Motor neuron (in vitro differentiated cells): Measurements from ENCODE around the gene EPN3. TPM values are rescaled to one million over a fixed set of nuclear protein-coding genes. Genes with fewer than 3 reads are reported as not detected.

Source experiments
- ATAC-seq, 8 experiments: fragments of 200-7000 bp; cut with Tn5 transposase; replicated peaks in 6 of 8; 2 replicates each; pipeline ENCODE4 v1.8.0; 2021; ENCODE audit warnings: mild to moderate bottlenecking in 8 of 8, moderate library complexity in 8 of 8
- H3K27ac ChIP-seq, 2 donors: fragments of 250-450 bp; sonication (Bioruptor Pico); 2 replicates each; pipeline ENCODE4 v1.9.0; 2021; ENCODE audit warnings: antibody characterized with exemption in 2 of 2, mild to moderate bottlenecking in 2 of 2, moderate library complexity in 1 of 2
- H3K4me1 ChIP-seq, 2 donors: fragments of 250-450 bp; sonication (Bioruptor Pico); replicated peaks in 1 of 2; 2 replicates each; pipeline ENCODE4 v1.6.1; 2021; ENCODE audit warnings: antibody characterized with exemption in 2 of 2, mild to moderate bottlenecking in 2 of 2, moderate library complexity in 1 of 2
- H3K4me3 ChIP-seq, 5 donors: fragments of 250-450 bp; sonication (Bioruptor Pico); 2 replicates each; pipeline ENCODE4 v1.9.0; 2021; ENCODE audit warnings: antibody characterized with exemption in 5 of 5, mild to moderate bottlenecking in 5 of 5, moderate library complexity in 4 of 5
- WGBS, 10 experiments: fragments of 450-650 bp; shearing (Covaris generic); methylation state at CpG; one replicate each; pipeline ENCODE4 v1.0.0; 2022; 5-methylcytosine and 5-hydroxymethylcytosine counted together
- in situ Hi-C, 9 experiments: fragments of 400-800 bp; cut with MboI; loops; one replicate each; pipeline ENCODE4 v1.15.0; 2021; ENCODE audit warnings: low sequenced_read_pairs in 9 of 9, low pct_unique_long_range_greater_than_20kb in 2 of 9; ENCODE audit not compliant: unreplicated experiment in 9 of 9
- total RNA-seq, 8 experiments: library from RNA; unstranded; fragments of 300-600 nt; gene quantifications; 2 replicates each; pipeline versions ENCODE4 v1.2.3 to v1.2.4, GENCODE V29; 2022

The EPN3 gene
- total RNA-seq, 8 experiments from 2014 or later = 0.16 to 0.90 (median 0.54) TPM

DNA sequence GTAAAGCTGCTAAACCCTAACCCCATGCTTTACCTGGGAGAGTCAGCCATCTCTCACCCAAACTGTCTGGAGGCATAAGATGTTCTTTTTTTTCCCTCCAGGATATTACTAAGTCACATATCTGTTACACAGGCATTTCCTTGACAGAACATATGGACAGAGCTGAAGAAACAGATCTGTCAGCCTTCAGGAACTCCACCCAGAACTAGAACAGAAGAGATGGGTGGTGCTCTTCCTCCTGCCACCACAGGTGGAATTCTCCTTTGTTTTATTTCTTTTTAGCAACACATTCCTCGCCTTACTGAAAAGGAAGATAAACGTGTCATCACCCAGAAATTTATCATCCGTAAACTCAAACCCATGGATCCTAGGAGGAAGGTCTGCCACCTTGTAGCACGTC is 15.5 kb upstream of the EPN3 start:
- Histone ChIP-seq H3K27ac (no peak overlapping the region), H3K4me3 (no peak overlapping the region), H3K4me1 (no peaks in the 10 kb centered on the region)
- 6 to 100% (median 76%) methylated on average over 1 to 3 of the region's 4 CpGs; no CpG with 5 or more reads in 3 of the 10 experiments for WGBS, 10 experiments
- in situ Hi-C loops = no loop called here
- ATAC-seq = peak in 2 of 8 experiments; percentile 20 to 56

DNA sequence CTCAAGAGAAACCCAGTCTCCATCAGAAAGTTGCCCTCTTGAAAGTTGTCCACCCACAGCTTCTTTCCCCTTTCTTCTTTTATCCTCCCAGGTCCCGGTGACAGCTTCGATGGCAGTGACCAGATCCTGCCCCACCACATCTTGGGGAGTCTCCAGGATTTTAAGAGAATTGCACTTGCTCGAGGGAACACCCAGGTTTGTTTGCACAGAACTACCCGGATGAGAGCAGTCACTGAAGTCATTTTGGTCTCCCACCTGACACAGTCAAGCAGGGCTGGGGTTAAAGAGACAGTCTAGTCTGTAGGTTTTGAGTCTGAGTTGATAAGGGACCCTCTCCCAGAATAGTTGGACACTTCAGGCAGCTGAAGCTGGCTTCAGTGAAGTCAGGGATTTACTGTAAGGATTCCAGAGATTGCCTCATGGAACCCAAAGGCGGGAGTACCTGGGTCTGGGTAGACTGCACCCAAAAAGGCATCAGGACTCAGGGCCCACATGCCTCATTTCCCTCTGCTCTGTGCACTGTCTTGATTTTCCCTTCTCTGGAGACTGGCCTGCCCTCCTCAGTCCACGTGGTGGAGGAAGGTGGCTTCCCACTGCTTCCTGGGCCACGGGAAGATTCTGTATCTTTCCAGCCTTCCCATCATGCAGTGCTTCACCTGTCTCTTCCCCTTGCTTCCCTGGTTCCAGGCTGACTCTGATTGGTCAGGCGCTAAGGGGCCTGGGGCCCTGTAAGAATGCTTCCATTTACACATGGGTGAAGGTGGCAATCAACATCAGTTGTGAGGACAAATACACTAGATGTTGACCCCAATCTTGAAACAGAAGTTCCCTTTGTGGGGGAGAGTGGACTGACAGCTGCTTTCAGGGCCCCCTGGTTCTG is 14.8 kb upstream of the EPN3 start:
- Histone ChIP-seq H3K4me3 (no peak overlapping the region), H3K4me1 (no peaks in the 10 kb centered on the region), H3K27ac (no peak overlapping the region)
- in situ Hi-C loops = no loop called here
- no peak for ATAC-seq
- 57 to 100% (median 72%) methylated on average over 1 to 6 of the region's 8 CpGs; no CpG with 5 or more reads in 1 of the 10 experiments for WGBS, 10 experiments

DNA sequence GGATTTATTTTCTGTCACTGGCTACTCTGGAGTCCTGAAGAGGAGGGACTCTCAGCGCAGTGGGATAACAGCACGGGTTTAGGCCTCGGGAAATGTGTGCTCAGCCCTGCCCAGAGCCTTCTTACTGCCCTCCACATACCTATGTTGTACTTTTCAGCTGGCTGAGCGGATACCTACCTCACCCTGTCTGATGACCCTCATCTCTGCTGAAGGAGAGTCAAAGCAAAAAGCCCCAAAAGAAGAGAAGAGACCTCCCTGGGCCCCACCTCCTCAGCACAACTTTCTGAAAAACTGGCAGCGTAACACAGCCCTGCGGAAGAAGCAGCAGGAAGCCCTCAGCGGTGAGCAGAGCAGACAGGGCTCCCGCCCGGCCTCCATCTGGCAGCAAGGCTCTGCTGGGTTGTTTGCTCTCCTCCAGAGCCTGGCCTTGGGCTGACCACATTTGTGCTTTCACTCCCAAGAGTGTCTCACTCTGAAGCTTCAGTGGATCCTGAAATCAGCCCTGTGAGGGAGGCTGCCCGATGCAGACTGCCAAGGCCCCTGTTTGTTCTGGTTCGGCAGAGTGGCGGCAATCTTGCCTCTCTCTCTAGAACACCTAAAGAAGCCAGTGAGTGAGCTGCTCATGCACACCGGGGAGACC is 14.0 kb upstream of the EPN3 start:
- no peaks in the 10 kb centered on the region for H3K4me1 ChIP-seq
- no peak overlapping the region for H3K4me3 ChIP-seq
- in situ Hi-C loops = no loop called here
- WGBS, 10 experiments = 70 to 100% (median 81%) methylated on average over 1 to 7 of the region's 13 CpGs; no CpG with 5 or more reads in 2 of the 10 experiments
- ATAC-seq = peak in 3 of 8 experiments; percentile 34 to 67 (median 52)
- H3K27ac ChIP-seq = no peak overlapping the region

DNA sequence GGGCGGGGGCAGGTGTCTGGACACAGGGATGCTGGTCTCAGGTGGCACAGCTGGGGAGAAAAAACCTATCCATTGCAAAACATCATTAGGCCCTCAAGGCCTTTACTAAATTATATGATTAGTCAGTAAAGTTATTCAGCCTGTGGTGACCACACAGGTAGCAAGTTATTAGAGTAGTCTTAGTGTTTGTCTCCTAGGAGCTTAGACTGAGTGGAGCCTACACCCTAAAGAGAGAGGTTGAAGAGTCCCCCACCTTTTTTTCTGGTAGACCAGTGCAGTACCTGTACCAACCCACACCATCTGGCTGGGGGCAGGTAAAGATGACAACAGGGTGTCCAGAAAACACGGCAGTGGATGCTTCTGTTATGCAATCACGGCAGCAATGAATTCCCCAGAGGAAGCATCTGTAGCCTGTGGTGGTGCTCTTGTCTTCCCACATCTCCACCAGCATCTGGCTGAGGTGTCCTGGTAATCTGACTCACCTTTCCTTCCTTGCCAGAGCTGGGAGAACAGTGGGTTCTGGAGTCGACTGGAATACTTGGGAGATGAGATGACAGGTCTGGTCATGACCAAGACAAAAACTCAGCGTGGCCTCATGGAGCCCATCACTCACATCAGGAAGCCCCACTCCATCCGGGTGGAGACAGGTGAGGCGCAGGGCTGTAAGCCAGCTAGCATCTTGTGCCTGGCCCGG is 13.2 kb upstream of the EPN3 start:
- 53 to 94% (median 80%) methylated on average over 2 to 7 of the region's 8 CpGs; no CpG with 5 or more reads in 5 of the 10 experiments for WGBS, 10 experiments
- no peak overlapping the region for H3K27ac ChIP-seq

DNA sequence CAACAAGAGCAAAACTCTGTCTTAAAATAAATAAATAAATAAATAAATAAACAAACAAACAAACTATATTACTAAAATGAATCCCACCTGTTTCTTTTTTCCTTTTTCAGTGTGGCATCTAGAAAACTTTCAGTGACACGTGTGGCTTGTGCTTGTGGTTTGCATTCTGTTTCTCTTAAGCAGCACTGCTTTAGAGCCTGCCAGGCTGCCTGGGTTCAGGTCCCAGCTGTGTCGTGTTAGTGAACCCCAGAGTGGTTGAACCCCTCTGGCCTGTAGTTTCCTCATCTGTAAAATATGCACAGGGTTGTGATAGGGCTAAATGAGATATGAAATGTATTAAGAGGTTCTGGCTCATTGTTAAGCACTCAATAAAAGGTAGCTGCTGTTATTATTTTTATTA is 12.1 kb upstream of the EPN3 start:
- H3K4me1 ChIP-seq = no peaks in the 10 kb centered on the region
- in situ Hi-C loops = no loop called here
- WGBS, 10 experiments = 50 to 100% (median 71%) methylated on average over 1 to 2 of the region's 2 CpGs; no CpG with 5 or more reads in 3 of the 10 experiments
- no peak overlapping the region for H3K27ac ChIP-seq
- H3K4me3 ChIP-seq = no peak overlapping the region
- no peak for ATAC-seq

More for the DNA sequence above, 13.2 kb upstream of the EPN3 start:
- no peak for ATAC-seq
- Histone ChIP-seq H3K4me1 (no peaks in the 10 kb centered on the region), H3K4me3 (no peak overlapping the region)
- in situ Hi-C loops = no loop called here

DNA sequence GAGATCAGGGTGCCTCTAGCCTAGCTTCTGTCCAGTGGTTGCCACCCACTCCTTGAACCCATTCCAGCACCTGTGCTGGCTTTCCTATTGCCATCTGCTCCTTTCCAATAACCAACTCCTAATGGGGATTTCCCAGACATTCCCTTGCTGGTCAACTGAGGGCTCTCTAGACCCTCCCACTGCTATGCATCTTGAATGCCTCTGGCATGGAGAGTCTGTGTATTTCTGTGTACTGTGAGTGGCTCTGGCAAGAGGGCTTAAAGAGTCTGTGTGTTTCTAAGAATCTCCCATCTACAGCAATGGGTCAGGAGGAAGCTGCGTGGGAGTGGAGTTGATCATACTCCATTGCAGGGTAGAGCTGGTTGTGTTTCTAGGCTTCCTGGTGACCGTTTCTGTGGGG is 11.0 kb upstream of the EPN3 start:
- no peak overlapping the region for H3K4me3 ChIP-seq
- in situ Hi-C loops = no loop called here

DNA sequence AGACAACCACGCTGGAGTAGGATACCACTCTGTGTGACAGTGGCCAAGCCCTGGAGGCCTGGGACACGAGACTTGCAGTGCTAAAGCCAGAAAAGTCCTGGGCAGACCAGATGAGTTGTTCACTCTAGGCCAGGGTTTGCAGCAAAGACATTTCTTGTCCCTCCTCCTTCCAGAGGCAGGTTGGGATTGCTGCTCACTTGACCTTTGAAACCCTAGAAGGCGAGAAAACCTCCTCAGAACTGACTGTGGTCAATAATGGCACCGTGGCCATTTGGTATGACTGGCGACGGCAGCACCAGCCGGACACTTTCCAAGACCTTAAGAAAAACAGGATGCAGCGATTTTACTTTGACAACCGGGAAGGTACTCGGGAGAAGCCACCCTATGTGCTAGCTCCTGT is 9.8 kb upstream of the EPN3 start:
- in situ Hi-C loops = no loop called here
- Histone ChIP-seq H3K27ac (no peak overlapping the region), H3K4me1 (no peaks in the 10 kb centered on the region), H3K4me3 (no peak overlapping the region)
- WGBS, 10 experiments = 40 to 100% (median 89%) methylated on average over 1 to 8 of the region's 10 CpGs; no CpG with 5 or more reads in 2 of the 10 experiments
- no peak for ATAC-seq

More for the DNA sequence above, 11.0 kb upstream of the EPN3 start:
- peak in 4 of 8 experiments; percentile 38 to 85 (median 56) for ATAC-seq
- WGBS, 10 experiments = 40 to 100% (median 67%) methylated on average over 1 to 2 of the region's 2 CpGs; no CpG with 5 or more reads in 5 of the 10 experiments
- Histone ChIP-seq H3K27ac (no peak overlapping the region), H3K4me1 (no peaks in the 10 kb centered on the region)

DNA sequence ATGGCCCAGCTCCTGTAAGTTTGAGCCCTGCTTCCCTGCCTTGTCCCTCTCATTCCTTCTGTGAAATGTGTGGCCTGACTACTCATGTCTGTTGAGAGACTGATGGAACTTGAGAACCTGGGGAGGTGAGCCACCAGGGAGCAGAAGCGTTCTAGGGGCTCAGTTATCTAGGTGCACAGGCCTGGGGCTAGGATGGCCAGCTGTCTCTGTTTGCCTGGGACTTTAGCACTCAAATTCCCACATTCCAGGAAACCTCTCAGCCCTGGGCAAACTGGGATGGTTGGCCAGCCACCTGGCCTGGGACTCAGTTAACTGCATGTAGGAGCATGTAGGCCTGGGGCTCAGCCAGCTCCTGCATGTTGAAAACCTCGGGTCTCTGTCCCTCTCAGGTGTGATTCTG is 9.3 kb upstream of the EPN3 start:
- Histone ChIP-seq H3K4me1 (no peaks in the 10 kb centered on the region), H3K27ac (no peak overlapping the region), H3K4me3 (no peak overlapping the region)
- in situ Hi-C loops = no loop called here
- ATAC-seq = peak in 1 of 8 experiments; percentile 18
- WGBS, 10 experiments = 20 to 100% (median 83%) methylated on average over 1 to 2 of the region's 2 CpGs; no CpG with 5 or more reads in 5 of the 10 experiments

DNA sequence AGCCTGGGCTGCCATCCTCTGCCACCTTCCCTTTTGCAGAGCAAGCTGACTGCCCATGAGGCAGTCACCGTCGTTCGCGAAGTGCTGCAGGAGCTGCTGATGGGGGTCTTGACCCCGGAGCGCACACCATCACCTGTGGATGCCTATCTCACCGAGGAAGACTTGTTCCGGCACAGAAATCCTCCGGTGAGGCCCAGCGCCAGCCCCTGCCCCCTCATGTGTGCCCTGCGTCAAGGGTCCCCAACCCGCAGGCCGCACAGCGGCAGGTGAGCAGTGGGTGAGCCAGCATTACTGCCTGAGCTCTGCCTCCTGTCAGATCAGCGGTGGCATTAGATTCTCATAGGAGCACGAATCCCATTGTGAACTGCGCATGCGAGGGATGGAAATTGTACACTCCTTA is 7.7 kb upstream of the EPN3 start:
- WGBS, 10 experiments = 86 to 100% (median 94%) methylated on average over 1 to 10 of the region's 18 CpGs; no CpG with 5 or more reads in 4 of the 10 experiments
- H3K4me3 ChIP-seq = no peak overlapping the region
- no peak overlapping the region for H3K27ac ChIP-seq
- no peaks in the 10 kb centered on the region for H3K4me1 ChIP-seq
- in situ Hi-C loops = loop anchor here in 2 of 9 experiments (25.0 kb wide), 1 partner anchor 312 kb away; the partner anchor contains the start of gene WFIKKN2 (in 2 of the 2)
- no peak for ATAC-seq

DNA sequence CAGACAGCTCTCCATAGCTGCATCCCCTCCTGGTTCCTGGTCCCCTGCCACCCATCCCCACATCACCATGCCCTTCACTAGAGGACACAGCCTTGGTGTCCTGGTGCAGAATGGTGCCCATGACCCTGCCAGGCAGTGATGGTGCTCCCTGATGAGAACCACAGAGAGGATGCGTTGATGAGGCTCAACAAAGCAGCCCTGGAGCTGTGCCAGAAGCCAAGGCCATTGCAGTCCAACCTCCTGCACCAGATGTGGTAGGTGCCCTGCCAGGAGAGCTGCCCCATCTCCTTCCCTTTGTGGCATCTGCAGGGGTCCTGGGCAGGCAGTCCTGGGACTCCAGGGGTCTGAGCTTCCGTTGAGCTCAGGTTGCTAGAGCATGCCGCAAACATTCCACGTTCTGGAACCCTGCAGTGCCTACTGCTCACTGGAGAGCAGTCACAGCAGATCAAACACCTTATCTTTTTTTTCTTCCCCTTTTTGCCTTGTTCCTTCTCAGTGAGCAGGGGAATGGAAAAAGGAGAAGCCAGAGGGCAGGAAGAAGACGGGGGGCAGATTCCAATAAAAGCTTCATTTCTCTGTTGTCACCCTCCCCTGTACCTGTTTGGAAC is 5.3 kb upstream of the EPN3 start:
- ATAC-seq = no peak

DNA sequence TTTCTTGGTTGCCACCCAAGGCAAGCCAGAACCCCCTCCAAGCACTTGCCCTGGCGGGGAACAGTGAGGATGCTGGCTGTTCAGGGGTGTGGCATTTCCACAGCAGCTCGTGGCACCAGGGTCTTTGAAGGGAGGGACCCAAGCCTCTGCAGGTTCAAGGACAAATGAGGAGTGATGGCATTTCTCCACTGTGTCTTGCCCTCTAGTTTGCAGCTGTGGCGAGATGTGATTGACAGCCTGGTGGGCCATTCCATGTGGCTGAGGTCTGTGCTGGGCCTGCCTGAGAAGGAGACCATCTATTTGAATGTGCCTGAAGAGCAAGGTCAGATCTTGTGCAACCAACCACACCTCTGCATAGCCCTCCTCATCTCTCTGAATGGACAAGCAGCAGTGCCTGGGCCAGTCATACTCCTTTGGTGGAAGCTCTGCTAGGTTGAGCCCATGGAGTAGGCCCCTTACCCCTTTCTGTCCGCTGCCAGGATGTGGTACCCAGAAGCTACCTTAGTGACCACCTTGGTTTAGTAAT is 4.5 kb upstream of the EPN3 start:
- WGBS, 10 experiments = 20 to 83% (median 37%) methylated on average over 1 to 2 of the region's 4 CpGs; no CpG with 5 or more reads in 6 of the 10 experiments
- in situ Hi-C loops = loop anchor here in 2 of 9 experiments (25.0 kb wide), 1 partner anchor 309 kb away; the partner anchor contains the start of gene WFIKKN2 (in 2 of the 2)
- Histone ChIP-seq H3K4me3 (no peak overlapping the region), H3K4me1 (peaks cover 8 to 11% of the 10 kb centered on the region in 2 donors), H3K27ac (no peak overlapping the region)
- ATAC-seq = no peak

More for the DNA sequence above, 5.3 kb upstream of the EPN3 start:
- 40 to 80% (median 49%) methylated on average over 1 to 4 of the region's 5 CpGs; no CpG with 5 or more reads in 5 of the 10 experiments for WGBS, 10 experiments
- Histone ChIP-seq H3K4me3 (no peak overlapping the region), H3K4me1 (peaks cover under 1 to 4% of the 10 kb centered on the region in 2 donors), H3K27ac (no peak overlapping the region)
- in situ Hi-C loops = loop anchor here in 2 of 9 experiments (25.0 kb wide), 1 partner anchor 310 kb away; the partner anchor contains the start of gene WFIKKN2 (in 2 of the 2)

DNA sequence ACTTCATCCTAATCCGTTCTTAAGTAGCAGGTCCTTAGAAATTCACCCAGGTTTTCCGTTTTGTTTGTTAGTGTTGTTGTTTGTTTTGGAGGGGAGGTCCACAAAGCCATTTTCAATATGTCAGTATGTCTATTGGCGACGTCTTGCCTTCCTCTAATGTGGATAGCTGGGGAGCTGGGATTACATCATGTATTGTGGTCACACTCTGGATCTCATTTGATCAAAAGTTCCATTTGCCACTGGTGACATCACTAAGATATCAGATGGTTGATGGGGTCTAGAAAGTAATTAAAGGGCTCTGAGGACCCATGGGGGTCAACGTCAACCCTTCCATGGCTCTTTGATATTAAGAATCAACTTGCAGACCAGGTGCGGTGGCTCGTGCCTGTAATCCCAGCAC is 2.7 kb upstream of the EPN3 start:
- Histone ChIP-seq H3K4me3 (no peak overlapping the region), H3K4me1 (peaks cover 20 to 23% of the 10 kb centered on the region in 2 donors), H3K27ac (no peak overlapping the region)
- ATAC-seq = no peak
- WGBS, 10 experiments = 17 to 96% (median 63%) methylated on average over 2 to 7 of the region's 7 CpGs; no CpG with 5 or more reads in 3 of the 10 experiments
- in situ Hi-C loops = loop anchor here in 2 of 9 experiments (25.0 kb wide), 1 partner anchor 307 kb away; the partner anchor contains the start of gene WFIKKN2 (in 2 of the 2)
